Liver (tissue), 3 donors: ENCODE measurements around the gene ADORA2A.

Source experiments
- FOXA1 ChIP-seq: IDR thresholded peaks from 2 replicates; pipeline ENCODE4 v1.6.1; 2016; ENCODE audit warnings: antibody characterized with exemption
- HNF4G ChIP-seq: IDR thresholded peaks from 2 replicates; pipeline ENCODE4 v1.6.1; 2016; ENCODE audit warnings: antibody characterized with exemption
- JUND ChIP-seq, 2 donors: IDR thresholded peaks; 2 replicates each; pipeline ENCODE4 v1.6.1; 2016; ENCODE audit warnings: antibody characterized with exemption in 2 of 2
- MAX ChIP-seq: IDR thresholded peaks from 2 replicates; pipeline ENCODE4 v1.6.1; 2016; ENCODE audit warnings: antibody characterized with exemption
- NR2F2 ChIP-seq: IDR thresholded peaks from 2 replicates; pipeline ENCODE4 v1.6.1; 2016; ENCODE audit warnings: antibody characterized with exemption
- RAD21 ChIP-seq, 2 donors: IDR thresholded peaks; 2 replicates each; pipeline ENCODE4 v1.6.1; 2016; ENCODE audit warnings: antibody characterized with exemption in 2 of 2, mild to moderate bottlenecking in 2 of 2
- REST ChIP-seq: IDR thresholded peaks from 2 replicates; pipeline ENCODE4 v1.6.1; 2016; ENCODE audit warnings: antibody characterized with exemption, mild to moderate bottlenecking
- RXRA ChIP-seq, 2 donors: IDR thresholded peaks; 2 replicates each; pipeline ENCODE4 v1.6.1; 2017 to 2018; ENCODE audit warnings: antibody characterized with exemption in 2 of 2, mild to moderate bottlenecking in 1 of 2
- SP1 ChIP-seq: IDR thresholded peaks from 2 replicates; pipeline ENCODE4 v1.6.1; 2018; ENCODE audit warnings: antibody characterized with exemption, mild to moderate bottlenecking
- YY1 ChIP-seq: IDR thresholded peaks from 2 replicates; pipeline ENCODE4 v1.6.1; 2016; ENCODE audit warnings: antibody characterized with exemption, mild to moderate bottlenecking
- ZBTB33 ChIP-seq: IDR thresholded peaks from 2 replicates; pipeline ENCODE4 v1.6.1; 2016; ENCODE audit warnings: antibody characterized with exemption
- TF ChIP-seq, protein P1 (sequence below): fragments of 150-350 bp; IDR thresholded peaks from 2 replicates; pipeline ENCODE4 v1.5.1; 2017; ENCODE audit warnings: improper control_type of control experiment, low read depth, low read length; ENCODE audit not compliant: missing input control
- donor health status: healthy.
- donor health status: healthy.

DNA sequence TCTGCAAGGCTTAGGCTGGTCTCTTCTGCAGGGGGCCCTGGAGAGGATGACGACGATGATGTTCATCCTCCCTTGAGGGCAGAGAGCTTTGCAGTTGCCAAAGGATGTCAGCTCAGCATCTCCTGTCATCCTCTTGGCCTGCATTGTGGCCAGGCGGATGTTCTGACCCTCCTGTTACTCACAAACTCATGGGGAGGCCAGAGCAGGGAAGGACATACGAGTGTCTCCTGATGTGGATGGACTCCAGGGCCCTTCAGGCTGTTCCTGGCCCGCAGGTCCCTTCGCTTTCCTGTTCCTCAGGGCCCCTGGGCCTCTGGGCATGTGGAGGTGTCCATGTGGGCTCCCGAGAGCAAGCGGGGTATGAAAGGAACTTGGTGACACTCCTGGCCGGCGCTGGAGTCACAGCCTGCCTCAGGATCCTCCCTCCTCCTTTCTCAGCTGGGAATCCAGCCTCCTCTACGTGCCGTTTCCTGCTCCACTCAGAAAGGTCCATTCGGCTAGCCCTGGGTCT is 8.5 kb downstream of the ADORA2A start:
- TF ChIP-seq HNF4G, result no peak
- TF ChIP-seq, protein P1, sequence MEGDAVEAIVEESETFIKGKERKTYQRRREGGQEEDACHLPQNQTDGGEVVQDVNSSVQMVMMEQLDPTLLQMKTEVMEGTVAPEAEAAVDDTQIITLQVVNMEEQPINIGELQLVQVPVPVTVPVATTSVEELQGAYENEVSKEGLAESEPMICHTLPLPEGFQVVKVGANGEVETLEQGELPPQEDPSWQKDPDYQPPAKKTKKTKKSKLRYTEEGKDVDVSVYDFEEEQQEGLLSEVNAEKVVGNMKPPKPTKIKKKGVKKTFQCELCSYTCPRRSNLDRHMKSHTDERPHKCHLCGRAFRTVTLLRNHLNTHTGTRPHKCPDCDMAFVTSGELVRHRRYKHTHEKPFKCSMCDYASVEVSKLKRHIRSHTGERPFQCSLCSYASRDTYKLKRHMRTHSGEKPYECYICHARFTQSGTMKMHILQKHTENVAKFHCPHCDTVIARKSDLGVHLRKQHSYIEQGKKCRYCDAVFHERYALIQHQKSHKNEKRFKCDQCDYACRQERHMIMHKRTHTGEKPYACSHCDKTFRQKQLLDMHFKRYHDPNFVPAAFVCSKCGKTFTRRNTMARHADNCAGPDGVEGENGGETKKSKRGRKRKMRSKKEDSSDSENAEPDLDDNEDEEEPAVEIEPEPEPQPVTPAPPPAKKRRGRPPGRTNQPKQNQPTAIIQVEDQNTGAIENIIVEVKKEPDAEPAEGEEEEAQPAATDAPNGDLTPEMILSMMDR, result no peak
- TF ChIP-seq RXRA (IDR thresholded peaks at IDR 0.05), result no peak
- TF ChIP-seq NR2F2, result no peak
- no peak for TF ChIP-seq SP1
- no peak for TF ChIP-seq REST
- TF ChIP-seq YY1, result no peak
- TF ChIP-seq RAD21 (IDR thresholded peaks at IDR 0.05), result peak in 1 of 2 donors; percentile 12
- TF ChIP-seq MAX, result no peak
- no peak for TF ChIP-seq FOXA1
- no peak for TF ChIP-seq JUND (IDR thresholded peaks at IDR 0.05)
- no peak for TF ChIP-seq ZBTB33
